Fibroblast of lung (primary cell): Measurements from ENCODE around the gene BLCAP. TPM values are rescaled to one million over a fixed set of nuclear protein-coding genes. Genes with fewer than 3 reads are reported as not detected.

Source experiments
- DNase-seq, 2 donors: peaks; one replicate each; pipeline versions ENCODE4 v3.0.0 to v3.0.0-alpha.2; 2010; ENCODE audit warnings: low read depth in 2 of 2
- H2AFZ ChIP-seq: 2 replicates; pipeline ENCODE4 v1.5.1; 2012; ENCODE audit warnings: low read length, control low read depth, inconsistent platforms
- H3K27ac ChIP-seq: 2 replicates; pipeline ENCODE4 v1.5.1; 2011; ENCODE audit warnings: low read length, control low read depth; ENCODE audit not compliant: insufficient read depth
- H3K27me3 ChIP-seq: 2 replicates; pipeline ENCODE4 v1.5.1; 2011; ENCODE audit warnings: mild to moderate bottlenecking, low read length; ENCODE audit not compliant: control insufficient read depth, insufficient read depth
- H3K36me3 ChIP-seq: 2 replicates; pipeline ENCODE4 v1.5.1; 2011; ENCODE audit warnings: low read length; ENCODE audit not compliant: control insufficient read depth, insufficient read depth
- H3K4me1 ChIP-seq: 2 replicates; pipeline ENCODE4 v1.5.1; 2011; ENCODE audit warnings: low read length; ENCODE audit not compliant: control insufficient read depth, insufficient read depth; ENCODE audit errors: extremely low read depth
- H3K4me2 ChIP-seq: 2 replicates; pipeline ENCODE4 v1.5.1; 2011; ENCODE audit warnings: low read length, control low read depth; ENCODE audit not compliant: insufficient read depth; ENCODE audit errors: extremely low read depth
- H3K4me3 ChIP-seq, 4 experiments: fragments of 200-600 bp in 1 of 4; sonication (generic) in 1 of 4; replicated peaks in 1 of 4; 2 replicates each; pipeline ENCODE4 v1.5.1; 2011 to 2016; ENCODE audit warnings: low read length in 4 of 4, low read depth in 3 of 4, mild to moderate bottlenecking in 3 of 4, control low read depth in 2 of 4, inconsistent platforms in 1 of 4, mixed read lengths in 1 of 4; ENCODE audit not compliant: insufficient read depth in 1 of 4; ENCODE audit errors: control extremely low read depth in 1 of 4
- H3K79me2 ChIP-seq: 2 replicates; pipeline ENCODE4 v1.5.1; 2012; ENCODE audit warnings: mild to moderate bottlenecking, low read length, inconsistent platforms; ENCODE audit not compliant: control insufficient read depth, insufficient read depth
- H3K9ac ChIP-seq: 2 replicates; pipeline ENCODE4 v1.5.1; 2011; ENCODE audit warnings: mild to moderate bottlenecking, low read length, control low read depth; ENCODE audit not compliant: insufficient read depth
- H3K9me3 ChIP-seq: 2 replicates; pipeline ENCODE4 v1.5.1; 2012; ENCODE audit warnings: low read depth, low read length; ENCODE audit not compliant: control insufficient read depth, insufficient read depth
- H4K20me1 ChIP-seq: 2 replicates; pipeline ENCODE4 v1.5.1; 2011; ENCODE audit warnings: low read length; ENCODE audit not compliant: control insufficient read depth, insufficient read depth; ENCODE audit errors: extremely low read depth
- EZH2 ChIP-seq: IDR thresholded peaks from 2 replicates; pipeline ENCODE4 v1.5.1; 2012; ENCODE audit warnings: low read length, control low read depth, mild to moderate bottlenecking; ENCODE audit errors: missing control alignments
- polyA plus RNA-seq, 2 donors: library from polyadenylated mRNA; depleted of rRNA in 1 of 2; stranded (reverse) in 1 of 2; unstranded in 1 of 2; fragments of >200 nt; gene quantifications; 2 replicates each; pipeline ENCODE4 v1.2.1, GENCODE V29; 2011 to 2012; ENCODE audit warnings: missing spikeins in 1 of 2
- total RNA-seq: library from RNA; depleted of rRNA; stranded (reverse); fragments of >200 nt; gene quantifications from 2 replicates; pipeline ENCODE4 v1.2.1, GENCODE V29; 2014
- TF ChIP-seq, protein P1 (sequence below), 2 donors: IDR thresholded peaks in 1 of 2; conservative IDR thresholded peaks in 1 of 2; 1 replicate in 1 of 2; 2 replicates in 1 of 2; pipeline ENCODE4 v1.5.1; 2011 to 2012; ENCODE audit warnings: low read length in 2 of 2, control low read depth in 1 of 2, inconsistent platforms in 1 of 2, low read depth in 1 of 2, mild to moderate bottlenecking in 1 of 2

BLCAP gene
- total and polyA plus RNA-seq, 2 donors (not counting 1 experiment from before 2014, with no cell fraction given): 31.0 to 83.1 TPM

- H3K9ac ChIP-seq: no peak overlapping the region
- H3K4me3 ChIP-seq: no peak overlapping the region
- no peak overlapping the region for H2AFZ ChIP-seq
- H4K20me1 ChIP-seq: peaks cover 2% of the 10 kb centered on the region
- no peaks in the 10 kb centered on the region for H3K4me1 ChIP-seq
- H3K36me3 ChIP-seq: no peaks in the 10 kb centered on the region
- no peak overlapping the region for H3K27ac ChIP-seq
- TF ChIP-seq, protein P1, sequence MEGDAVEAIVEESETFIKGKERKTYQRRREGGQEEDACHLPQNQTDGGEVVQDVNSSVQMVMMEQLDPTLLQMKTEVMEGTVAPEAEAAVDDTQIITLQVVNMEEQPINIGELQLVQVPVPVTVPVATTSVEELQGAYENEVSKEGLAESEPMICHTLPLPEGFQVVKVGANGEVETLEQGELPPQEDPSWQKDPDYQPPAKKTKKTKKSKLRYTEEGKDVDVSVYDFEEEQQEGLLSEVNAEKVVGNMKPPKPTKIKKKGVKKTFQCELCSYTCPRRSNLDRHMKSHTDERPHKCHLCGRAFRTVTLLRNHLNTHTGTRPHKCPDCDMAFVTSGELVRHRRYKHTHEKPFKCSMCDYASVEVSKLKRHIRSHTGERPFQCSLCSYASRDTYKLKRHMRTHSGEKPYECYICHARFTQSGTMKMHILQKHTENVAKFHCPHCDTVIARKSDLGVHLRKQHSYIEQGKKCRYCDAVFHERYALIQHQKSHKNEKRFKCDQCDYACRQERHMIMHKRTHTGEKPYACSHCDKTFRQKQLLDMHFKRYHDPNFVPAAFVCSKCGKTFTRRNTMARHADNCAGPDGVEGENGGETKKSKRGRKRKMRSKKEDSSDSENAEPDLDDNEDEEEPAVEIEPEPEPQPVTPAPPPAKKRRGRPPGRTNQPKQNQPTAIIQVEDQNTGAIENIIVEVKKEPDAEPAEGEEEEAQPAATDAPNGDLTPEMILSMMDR (conservative IDR thresholded peaks at IDR 0.05 in 1 of 2, IDR thresholded peaks at IDR 0.05 in 1 of 2; ENCODE audit: low read depth in 1 of 2, low read length in 2 of 2): no peak
- no peak for TF ChIP-seq EZH2
- H3K27me3 ChIP-seq: peaks cover 4% of the 10 kb centered on the region
- H3K79me2 ChIP-seq: no peaks in the 10 kb centered on the region
- H3K9me3 ChIP-seq: no peaks in the 10 kb centered on the region
- no peak overlapping the region for H3K4me2 ChIP-seq
- no peak for DNase-seq
These were observed 48.2 kb upstream of the BLCAP start for GRCh38 chr20:37575884-37576283.

GRCh38 chr20:37574199-37574890 lies 46.7 kb upstream of the BLCAP start:
- H3K9ac ChIP-seq: no peak overlapping the region
- H4K20me1 ChIP-seq: peaks cover 2% of the 10 kb centered on the region
- H3K4me2 ChIP-seq: no peak overlapping the region
- DNase-seq: no peak
- no peaks in the 10 kb centered on the region for H3K4me1 ChIP-seq
- no peak for TF ChIP-seq EZH2
- TF ChIP-seq, protein P1 (conservative IDR thresholded peaks at IDR 0.05 in 1 of 2, IDR thresholded peaks at IDR 0.05 in 1 of 2; ENCODE audit: low read depth in 1 of 2, low read length in 2 of 2): no peak
- no peaks in the 10 kb centered on the region for H3K9me3 ChIP-seq
- no peaks in the 10 kb centered on the region for H3K79me2 ChIP-seq
- no peaks in the 10 kb centered on the region for H3K36me3 ChIP-seq
- no peak overlapping the region for H3K27ac ChIP-seq
- H3K4me3 ChIP-seq: no peak overlapping the region
- H2AFZ ChIP-seq: no peak overlapping the region
- peaks cover 4% of the 10 kb centered on the region for H3K27me3 ChIP-seq

DNA sequence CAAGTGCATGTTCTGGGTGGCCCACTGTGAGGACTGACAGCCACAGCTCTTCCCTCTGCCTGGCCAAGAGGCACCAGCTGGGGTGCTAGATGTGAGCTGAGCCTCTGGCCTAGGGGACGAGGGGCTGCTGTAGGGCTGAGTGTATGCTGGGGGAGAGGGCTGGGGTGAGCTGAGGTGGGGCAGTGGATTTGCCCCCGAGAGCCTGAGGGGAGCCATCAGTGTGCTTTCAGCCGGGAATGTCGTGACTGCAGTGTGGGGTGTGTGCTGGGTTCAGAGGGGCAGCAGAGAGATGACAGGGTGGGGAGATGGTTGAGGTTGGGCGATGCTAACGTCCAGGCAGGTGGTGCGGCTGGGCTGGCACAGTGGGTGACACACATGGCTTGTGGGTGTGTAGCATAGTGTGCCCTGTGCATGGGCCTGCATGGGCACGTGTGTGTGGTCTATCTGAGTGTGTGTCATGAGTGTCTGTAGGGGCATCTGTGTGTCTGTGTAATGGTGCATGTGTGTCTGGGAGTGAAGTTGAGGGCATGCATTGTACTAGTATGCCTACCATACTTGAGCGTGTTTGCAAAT lies 46.0 kb upstream of the BLCAP start:
- TF ChIP-seq, protein P1 (conservative IDR thresholded peaks at IDR 0.05 in 1 of 2, IDR thresholded peaks at IDR 0.05 in 1 of 2; ENCODE audit: low read depth in 1 of 2, low read length in 2 of 2): no peak
- TF ChIP-seq EZH2: no peak
- Histone ChIP-seq H3K9ac (no peak overlapping the region), H3K79me2 (no peaks in the 10 kb centered on the region)

More for the DNA sequence above, 46.0 kb upstream of the BLCAP start:
- Histone ChIP-seq H4K20me1 (peaks cover 2% of the 10 kb centered on the region), H2AFZ (no peak overlapping the region), H3K4me2 (no peak overlapping the region), H3K9me3 (no peaks in the 10 kb centered on the region), H3K36me3 (no peaks in the 10 kb centered on the region), H3K27me3 (peaks cover 4% of the 10 kb centered on the region), H3K27ac (no peak overlapping the region), H3K4me1 (no peaks in the 10 kb centered on the region), H3K4me3 (no peak overlapping the region)
- no peak for DNase-seq
